Left forelimb (tissue), 1 donor: ENCODE results near the gene GABRG2.

ENCODE experiments used
- DNase-seq: peaks from one replicate; pipeline ENCODE4 v3.0.0-alpha.2; 2018; ENCODE audit warnings: low spot score

GABRG2 gene

DNA sequence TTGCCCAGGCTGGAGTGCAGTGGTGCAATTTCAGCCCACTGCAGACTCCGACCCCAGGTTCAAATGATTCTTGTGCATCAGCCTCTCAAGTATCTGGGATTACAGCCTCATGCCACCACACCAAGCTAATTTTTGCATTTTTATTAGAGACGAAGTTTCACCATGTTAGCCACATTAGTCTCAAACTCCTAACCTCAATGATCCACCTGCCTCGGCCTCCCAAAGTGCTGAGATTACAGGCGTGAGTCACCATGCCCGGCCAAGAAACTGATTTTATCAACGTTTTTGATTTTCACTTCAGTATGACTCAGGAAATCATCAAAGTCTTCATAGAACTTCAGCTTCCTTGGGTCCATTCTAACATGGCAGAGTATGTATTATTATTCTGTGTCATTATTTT is 125.4 kb downstream of the GABRG2 start:
- no peak for DNase-seq

- DNase-seq: no peak
Measured at GRCh38 chr5:162196351-162196750, 128.8 kb downstream of the GABRG2 start.

DNA sequence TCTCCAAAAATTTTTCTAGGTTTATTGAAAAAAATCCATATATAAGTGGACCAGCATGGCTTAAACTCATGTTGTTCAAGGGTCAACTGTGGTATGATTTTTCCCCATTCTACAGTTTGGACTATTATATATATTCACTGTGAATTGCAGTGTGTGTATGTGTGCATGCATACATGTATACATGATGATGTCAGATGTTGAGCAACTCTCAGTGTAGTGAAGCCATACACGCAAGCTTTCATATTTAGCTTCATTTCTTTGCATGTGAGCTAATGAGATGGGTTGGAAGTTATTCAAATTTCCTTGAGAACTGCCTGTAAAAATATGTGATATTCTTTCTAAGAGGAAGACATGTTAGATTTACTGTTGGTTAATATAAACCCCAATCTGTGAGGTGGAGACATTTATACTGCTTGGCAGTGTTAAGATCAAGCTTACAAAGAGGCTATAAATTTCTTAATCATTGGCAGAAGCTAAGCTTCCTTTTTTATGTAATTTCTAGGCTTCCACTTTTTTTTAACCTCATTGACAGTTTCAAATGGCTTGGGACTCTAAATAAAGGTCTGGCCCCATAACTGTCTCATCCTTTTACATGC is 134.8 kb downstream of the GABRG2 start:
- DNase-seq: no peak
